Neural cell (in vitro differentiated cells): Measurements from ENCODE around the gene EMC8. TPM values are rescaled to one million over a fixed set of nuclear protein-coding genes. Genes with fewer than 3 reads are reported as not detected.
A peak's percentile ranks its signal among the peaks of the same experiment; 100 is the strongest.

ENCODE experiments used
- H2AFZ ChIP-seq: fragments of 200-600, 300-800 bp; sonication (generic), shearing (Covaris generic); 2 replicates; pipeline ENCODE4 v1.6.0; 2014; ENCODE audit warnings: low read depth, mild to moderate bottlenecking, antibody characterized with exemption, low read length, moderate library complexity
- H3F3A ChIP-seq: fragments of 200-600 bp; shearing (Covaris generic); 2 replicates; pipeline ENCODE4 v1.6.1; 2016; ENCODE audit warnings: mild to moderate bottlenecking, moderate library complexity, mixed read lengths, antibody characterized with exemption, low read length; ENCODE audit not compliant: insufficient read depth, poor library complexity, severe bottlenecking
- H3K27ac ChIP-seq: fragments of 200-600, 300-800 bp; sonication (generic), shearing (Covaris generic); 2 replicates; pipeline ENCODE4 v1.5.1; 2014; ENCODE audit warnings: mild to moderate bottlenecking, low read length, moderate library complexity
- H3K27me3 ChIP-seq: fragments of 300-800, 200-600 bp; sonication (generic), shearing (Covaris generic); 2 replicates; pipeline ENCODE4 v1.6.0; 2014; ENCODE audit warnings: mild to moderate bottlenecking, low read depth, low read length, moderate library complexity; ENCODE audit not compliant: insufficient read depth
- H3K36me3 ChIP-seq: fragments of 300-800, 200-600 bp; sonication (generic), shearing (Covaris generic); 2 replicates; pipeline ENCODE4 v1.5.1; 2014; ENCODE audit warnings: mild to moderate bottlenecking, antibody characterized with exemption, low read length, moderate library complexity; ENCODE audit not compliant: insufficient read depth
- H3K4me2 ChIP-seq: fragments of 300-800, 200-600 bp; sonication (generic), shearing (Covaris generic); 2 replicates; pipeline ENCODE4 v1.6.0; 2014; ENCODE audit warnings: mild to moderate bottlenecking, low read length
- H3K4me3 ChIP-seq: fragments of 300-800, 200-600 bp; sonication (generic), shearing (Covaris generic); 2 replicates; pipeline ENCODE4 v1.5.1; 2014; ENCODE audit warnings: mild to moderate bottlenecking, low read length, moderate library complexity
- H3K79me2 ChIP-seq: fragments of 200-600 bp; shearing (Covaris generic); replicated peaks from 2 replicates; pipeline ENCODE4 v1.6.0; 2014; ENCODE audit warnings: mild to moderate bottlenecking, low read length, moderate library complexity; ENCODE audit not compliant: insufficient read depth
- H3K9ac ChIP-seq: fragments of 300-800, 200-600 bp; sonication (generic), shearing (Covaris generic); 2 replicates; pipeline ENCODE4 v1.6.1; 2016; ENCODE audit warnings: mild to moderate bottlenecking, low read length, mixed read lengths
- H3K9me2 ChIP-seq: fragments of 200-600 bp; shearing (Covaris generic); 2 replicates; pipeline ENCODE4 v1.6.1; 2016; ENCODE audit warnings: mild to moderate bottlenecking, low read length, mixed read lengths; ENCODE audit not compliant: insufficient read depth
- H3K9me3 ChIP-seq: fragments of 200-600, 300-800 bp; sonication (generic), shearing (Covaris generic); 2 replicates; pipeline ENCODE4 v1.6.1; 2016; ENCODE audit warnings: mild to moderate bottlenecking, mixed run types, low read length, moderate library complexity, mixed read lengths
- H4K20me1 ChIP-seq: fragments of 200-600 bp; shearing (Covaris generic); 2 replicates; pipeline ENCODE4 v1.6.1; 2016; ENCODE audit warnings: mild to moderate bottlenecking, mixed run types; ENCODE audit not compliant: insufficient read depth
- EP300 ChIP-seq: fragments of 450-650 bp; conservative IDR thresholded peaks from 2 replicates; pipeline ENCODE4 v1.6.1; 2014; ENCODE audit warnings: antibody characterized with exemption, mild to moderate bottlenecking, moderate library complexity; ENCODE audit not compliant: poor library complexity, severe bottlenecking
- EZH2 ChIP-seq: fragments of 200-600, 300-800 bp; shearing (Covaris generic), sonication (generic); IDR thresholded peaks from 2 replicates; pipeline ENCODE4 v1.6.1; 2014; ENCODE audit warnings: antibody characterized with exemption, low read length, borderline replicate concordance, mild to moderate bottlenecking; ENCODE audit not compliant: insufficient read depth, poor library complexity, severe bottlenecking
- MXI1 ChIP-seq: fragments of 450-650 bp; conservative IDR thresholded peaks from 2 replicates; pipeline ENCODE4 v1.6.1; 2014; ENCODE audit warnings: antibody characterized with exemption, mild to moderate bottlenecking; ENCODE audit not compliant: poor library complexity, severe bottlenecking
- POLR2AphosphoS5 ChIP-seq: IDR thresholded peaks from 2 replicates; pipeline ENCODE4 v1.6.1; 2012
- RAD21 ChIP-seq: fragments of 450-650 bp; conservative IDR thresholded peaks from 2 replicates; pipeline ENCODE4 v1.6.1; 2014; ENCODE audit warnings: antibody characterized with exemption, mild to moderate bottlenecking, moderate library complexity
- SMC3 ChIP-seq: fragments of 450-650 bp; conservative IDR thresholded peaks from 2 replicates; pipeline ENCODE4 v1.6.1; 2014; ENCODE audit warnings: antibody characterized with exemption, mild to moderate bottlenecking, moderate library complexity; ENCODE audit not compliant: poor library complexity
- TAF1 ChIP-seq: IDR thresholded peaks from 2 replicates; pipeline ENCODE4 v1.6.1; 2012; ENCODE audit warnings: low read depth
- polyA plus RNA-seq: library from polyadenylated mRNA; depleted of rRNA; stranded (reverse); fragments of >200 nt; gene quantifications from 2 replicates; pipeline ENCODE4 v1.2.3, GENCODE V29; 2014
- TF ChIP-seq, protein P1 (sequence below): fragments of 450-650 bp; IDR thresholded peaks from 2 replicates; pipeline ENCODE4 v1.5.1; 2014; ENCODE audit warnings: antibody characterized with exemption, mild to moderate bottlenecking, moderate library complexity; ENCODE audit not compliant: poor library complexity, severe bottlenecking
- TF ChIP-seq, protein P2 (sequence below): IDR thresholded peaks from 2 replicates; pipeline ENCODE4 v1.6.1; 2012; ENCODE audit warnings: borderline replicate concordance

EMC8 gene
- polyA plus RNA-seq, 1 donor from 2014 or later: 38.9 TPM

DNA sequence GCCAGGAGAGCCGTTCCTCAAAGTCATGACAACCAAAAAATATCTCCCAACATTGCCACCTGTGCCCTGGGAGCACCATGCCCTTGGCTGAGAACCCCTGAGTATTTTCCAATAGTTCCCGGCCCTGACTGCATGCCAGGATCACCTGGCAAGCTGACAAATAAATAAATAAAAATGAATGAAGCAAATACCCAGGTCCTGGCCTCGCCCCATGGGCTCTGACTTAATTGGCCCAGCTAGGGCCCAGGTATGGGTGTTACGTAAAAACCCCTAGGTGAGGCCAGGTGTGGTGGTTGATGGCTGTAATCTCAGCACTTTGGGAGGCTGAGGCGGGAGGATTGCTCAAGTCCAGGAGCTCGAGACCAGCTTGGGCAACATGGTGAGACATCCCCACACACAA lies 45.8 kb downstream of the EMC8 start:
- Histone ChIP-seq H3K27me3 (peaks cover 33% of the 10 kb centered on the region), H2AFZ (no peak overlapping the region), H3K79me2 (no peaks in the 10 kb centered on the region), H3K9me2 (no peaks in the 10 kb centered on the region), H3K9me3 (no peaks in the 10 kb centered on the region), H3K27ac (no peak overlapping the region), H3K36me3 (no peaks in the 10 kb centered on the region), H3K4me2 (no peak overlapping the region), H3K4me3 (no peak overlapping the region), H3F3A (no peaks in the 10 kb centered on the region), H3K9ac (no peak overlapping the region), H4K20me1 (no peaks in the 10 kb centered on the region)
- TF ChIP-seq, protein P1, sequence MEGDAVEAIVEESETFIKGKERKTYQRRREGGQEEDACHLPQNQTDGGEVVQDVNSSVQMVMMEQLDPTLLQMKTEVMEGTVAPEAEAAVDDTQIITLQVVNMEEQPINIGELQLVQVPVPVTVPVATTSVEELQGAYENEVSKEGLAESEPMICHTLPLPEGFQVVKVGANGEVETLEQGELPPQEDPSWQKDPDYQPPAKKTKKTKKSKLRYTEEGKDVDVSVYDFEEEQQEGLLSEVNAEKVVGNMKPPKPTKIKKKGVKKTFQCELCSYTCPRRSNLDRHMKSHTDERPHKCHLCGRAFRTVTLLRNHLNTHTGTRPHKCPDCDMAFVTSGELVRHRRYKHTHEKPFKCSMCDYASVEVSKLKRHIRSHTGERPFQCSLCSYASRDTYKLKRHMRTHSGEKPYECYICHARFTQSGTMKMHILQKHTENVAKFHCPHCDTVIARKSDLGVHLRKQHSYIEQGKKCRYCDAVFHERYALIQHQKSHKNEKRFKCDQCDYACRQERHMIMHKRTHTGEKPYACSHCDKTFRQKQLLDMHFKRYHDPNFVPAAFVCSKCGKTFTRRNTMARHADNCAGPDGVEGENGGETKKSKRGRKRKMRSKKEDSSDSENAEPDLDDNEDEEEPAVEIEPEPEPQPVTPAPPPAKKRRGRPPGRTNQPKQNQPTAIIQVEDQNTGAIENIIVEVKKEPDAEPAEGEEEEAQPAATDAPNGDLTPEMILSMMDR: no peak
- TF ChIP-seq RAD21 (no peak), EZH2 (no peak), EP300 (no peak), MXI1 (no peak), SMC3 (no peak), POLR2AphosphoS5 (no peak), TAF1 (no peak)

DNA sequence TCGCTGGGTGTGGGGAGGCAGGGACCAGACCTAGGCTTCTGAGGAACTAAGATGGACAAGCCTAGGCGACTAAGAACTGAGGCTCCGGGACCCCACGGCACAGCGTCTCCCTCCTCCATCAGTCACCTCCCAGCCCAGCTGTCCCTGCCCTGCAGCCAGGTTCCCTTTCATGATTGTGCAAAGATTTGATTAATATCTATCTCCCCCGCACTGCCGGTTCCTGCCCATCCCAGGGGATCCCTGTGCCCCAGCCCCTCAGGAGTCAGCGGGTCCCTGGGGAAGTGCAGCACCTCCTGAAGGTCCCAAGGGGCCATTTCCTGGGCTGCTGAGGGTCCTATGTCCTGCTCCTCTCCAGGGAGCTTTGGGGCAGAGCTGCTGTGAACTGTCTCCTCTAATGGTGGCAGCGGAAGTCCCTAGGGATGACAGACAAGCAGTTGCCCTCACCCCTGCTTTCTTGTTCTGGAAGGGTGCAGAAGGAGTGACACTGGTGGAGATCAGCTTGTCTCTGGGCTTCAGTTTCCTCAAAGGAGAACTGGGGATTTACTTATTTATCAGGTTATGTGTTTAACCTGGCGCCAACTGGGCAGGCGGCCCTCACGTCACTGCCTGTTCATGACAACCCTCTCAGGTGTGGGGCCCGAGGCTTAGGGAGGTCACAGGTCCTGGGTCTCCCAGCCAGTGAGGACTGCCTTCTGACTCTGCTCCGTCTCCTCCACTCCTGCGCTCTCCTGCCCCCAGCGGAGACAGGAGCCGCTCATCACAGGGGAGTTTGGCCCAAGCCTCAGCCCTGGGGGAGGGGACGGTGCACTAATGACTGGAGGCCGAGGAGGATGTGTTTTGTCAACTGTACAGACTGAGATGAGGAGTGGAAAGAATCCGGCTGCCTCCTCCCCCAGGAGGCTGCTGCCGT lies 46.6 kb downstream of the EMC8 start:
- Histone ChIP-seq H3K36me3 (no peaks in the 10 kb centered on the region), H3K27me3 (peaks cover 33% of the 10 kb centered on the region), H2AFZ (no peak overlapping the region), H3K9me3 (no peaks in the 10 kb centered on the region), H3K27ac (no peak overlapping the region), H3K79me2 (no peaks in the 10 kb centered on the region), H3K4me3 (no peak overlapping the region), H3F3A (no peaks in the 10 kb centered on the region), H3K9ac (no peak overlapping the region), H3K4me2 (no peak overlapping the region), H4K20me1 (no peaks in the 10 kb centered on the region), H3K9me2 (no peaks in the 10 kb centered on the region)
- TF ChIP-seq, protein P1: peak; percentile 33
- TF ChIP-seq, protein P2, sequence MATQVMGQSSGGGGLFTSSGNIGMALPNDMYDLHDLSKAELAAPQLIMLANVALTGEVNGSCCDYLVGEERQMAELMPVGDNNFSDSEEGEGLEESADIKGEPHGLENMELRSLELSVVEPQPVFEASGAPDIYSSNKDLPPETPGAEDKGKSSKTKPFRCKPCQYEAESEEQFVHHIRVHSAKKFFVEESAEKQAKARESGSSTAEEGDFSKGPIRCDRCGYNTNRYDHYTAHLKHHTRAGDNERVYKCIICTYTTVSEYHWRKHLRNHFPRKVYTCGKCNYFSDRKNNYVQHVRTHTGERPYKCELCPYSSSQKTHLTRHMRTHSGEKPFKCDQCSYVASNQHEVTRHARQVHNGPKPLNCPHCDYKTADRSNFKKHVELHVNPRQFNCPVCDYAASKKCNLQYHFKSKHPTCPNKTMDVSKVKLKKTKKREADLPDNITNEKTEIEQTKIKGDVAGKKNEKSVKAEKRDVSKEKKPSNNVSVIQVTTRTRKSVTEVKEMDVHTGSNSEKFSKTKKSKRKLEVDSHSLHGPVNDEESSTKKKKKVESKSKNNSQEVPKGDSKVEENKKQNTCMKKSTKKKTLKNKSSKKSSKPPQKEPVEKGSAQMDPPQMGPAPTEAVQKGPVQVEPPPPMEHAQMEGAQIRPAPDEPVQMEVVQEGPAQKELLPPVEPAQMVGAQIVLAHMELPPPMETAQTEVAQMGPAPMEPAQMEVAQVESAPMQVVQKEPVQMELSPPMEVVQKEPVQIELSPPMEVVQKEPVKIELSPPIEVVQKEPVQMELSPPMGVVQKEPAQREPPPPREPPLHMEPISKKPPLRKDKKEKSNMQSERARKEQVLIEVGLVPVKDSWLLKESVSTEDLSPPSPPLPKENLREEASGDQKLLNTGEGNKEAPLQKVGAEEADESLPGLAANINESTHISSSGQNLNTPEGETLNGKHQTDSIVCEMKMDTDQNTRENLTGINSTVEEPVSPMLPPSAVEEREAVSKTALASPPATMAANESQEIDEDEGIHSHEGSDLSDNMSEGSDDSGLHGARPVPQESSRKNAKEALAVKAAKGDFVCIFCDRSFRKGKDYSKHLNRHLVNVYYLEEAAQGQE: no peak
